H1 (cell line): Measurements from ENCODE around the gene PPP2R2D. TPM values are rescaled to one million over a fixed set of nuclear protein-coding genes. Genes with fewer than 3 reads are reported as not detected.

Experiments
- CTCF ChIA-PET: fragments of 300-600 bp; sonication (Branson Sonifier 250); formaldehyde crosslinking; loops from one replicate; lab custom pipeline; 2021; ENCODE audit not compliant: partially characterized antibody; lab: Charles Lee
- POLR2A ChIA-PET: fragments of 300-600 bp; sonication (Branson Sonifier 250); formaldehyde crosslinking; loops from one replicate; lab custom pipeline; 2021; ENCODE audit warnings: inconsistent platforms; ENCODE audit not compliant: partially characterized antibody; lab: Charles Lee
- DNase-seq, 2 experiments: peaks; one replicate each; pipeline versions ENCODE4 v3.0.0 to v3.0.0-alpha.2; 2010 to 2022; ENCODE audit warnings: low spot score in 2 of 2, low read depth in 1 of 2, mixed read lengths in 1 of 2
- FAIRE-seq: peaks from 2 replicates; lab custom pipeline; 2011; peaks lifted over from hg19 to GRCh38; lab: Jason Lieb, UNC
- H2AFZ ChIP-seq: 2 replicates; pipeline ENCODE4 v1.8.1; 2012; ENCODE audit warnings: low read length, inconsistent platforms
- H2AK5ac ChIP-seq: 2 replicates; pipeline ENCODE4 v1.6.1; 2013; ENCODE audit warnings: low read depth, low read length
- H2BK120ac ChIP-seq: replicated peaks from 2 replicates; pipeline ENCODE3; 2013; ENCODE audit warnings: low read depth, low read length, inconsistent platforms
- H2BK12ac ChIP-seq: 2 replicates; pipeline ENCODE4 v1.6.1; 2013; ENCODE audit warnings: low read depth, low read length
- H2BK15ac ChIP-seq: 2 replicates; pipeline ENCODE4 v1.6.1; 2013; ENCODE audit warnings: low read length
- H2BK20ac ChIP-seq: 2 replicates; pipeline ENCODE4 v1.6.1; 2013; ENCODE audit warnings: low read length
- H2BK5ac ChIP-seq: 2 replicates; pipeline ENCODE4 v1.6.1; 2013; ENCODE audit warnings: low read depth, low read length
- H3K14ac ChIP-seq: 2 replicates; pipeline ENCODE4 v1.6.1; 2013; ENCODE audit warnings: inconsistent platforms; ENCODE audit not compliant: insufficient read length
- H3K18ac ChIP-seq: 2 replicates; pipeline ENCODE4 v1.6.1; 2013; ENCODE audit warnings: low read length; ENCODE audit errors: extremely low read depth
- H3K23ac ChIP-seq: 2 replicates; pipeline ENCODE4 v1.6.1; 2013; ENCODE audit warnings: inconsistent platforms; ENCODE audit not compliant: insufficient read length
- H3K23me2 ChIP-seq: 2 replicates; pipeline ENCODE4 v1.6.1; 2013; ENCODE audit warnings: low read depth, low read length
- H3K27ac ChIP-seq: 2 replicates; pipeline ENCODE4 v1.6.1; 2011; ENCODE audit warnings: low read depth, low read length, inconsistent platforms
- H3K27me3 ChIP-seq, 4 experiments: replicated peaks in 1 of 4; 1 replicate in 1 of 4; 2 replicates in 3 of 4; pipeline versions ENCODE4 v1.6.1 to v1.8.1; 2011 to 2013; ENCODE audit warnings: low read length in 3 of 4, mild to moderate bottlenecking in 3 of 4, inconsistent platforms in 2 of 4, mixed read lengths in 2 of 4, moderate library complexity in 1 of 4; ENCODE audit not compliant: control insufficient read depth in 3 of 4, insufficient read depth in 3 of 4; ENCODE audit errors: extremely low read depth in 1 of 4
- H3K36me3 ChIP-seq, 4 experiments: 2 replicates each; pipeline versions ENCODE4 v1.6.1 to v1.8.1; 2011 to 2013; ENCODE audit warnings: mild to moderate bottlenecking in 4 of 4, low read length in 3 of 4, moderate library complexity in 2 of 4, control low read depth in 1 of 4, inconsistent platforms in 1 of 4; ENCODE audit not compliant: insufficient read depth in 4 of 4, control insufficient read depth in 2 of 4
- H3K4ac ChIP-seq: replicated peaks from 2 replicates; pipeline ENCODE3; 2013; ENCODE audit warnings: low read length, low read depth, mixed read lengths, inconsistent platforms; ENCODE audit not compliant: insufficient read length
- H3K4me1 ChIP-seq, 4 experiments: replicated peaks in 1 of 4; 1 replicate in 1 of 4; 2 replicates in 3 of 4; pipeline versions ENCODE4 v1.6.1 to v1.8.1; 2011 to 2013; ENCODE audit warnings: low read length in 3 of 4, inconsistent platforms in 2 of 4, mixed read lengths in 1 of 4; ENCODE audit not compliant: insufficient read depth in 4 of 4, control insufficient read depth in 3 of 4
- H3K4me2 ChIP-seq, 2 experiments: 2 replicates each; pipeline versions ENCODE4 v1.6.1 to v1.8.1; 2011 to 2013; ENCODE audit warnings: low read depth in 2 of 2, low read length in 2 of 2, control low read depth in 1 of 2, inconsistent platforms in 1 of 2, mild to moderate bottlenecking in 1 of 2; ENCODE audit not compliant: insufficient read depth in 1 of 2
- H3K4me3 ChIP-seq, 4 experiments: fragments of 200-600, 300-600 bp in 1 of 4; sonication (generic), shearing (Covaris generic), sonication (Bioruptor Twin) in 1 of 4; 2 replicates each; pipeline versions ENCODE4 v1.5.1 to v1.8.1; 2011 to 2016; ENCODE audit warnings: low read length in 4 of 4, low read depth in 3 of 4, control low read depth in 2 of 4, inconsistent platforms in 2 of 4, mild to moderate bottlenecking in 2 of 4, mixed read lengths in 1 of 4, moderate library complexity in 1 of 4; ENCODE audit not compliant: insufficient read depth in 2 of 4; ENCODE audit errors: extremely low read depth in 1 of 4
- H3K56ac ChIP-seq: replicated peaks from 2 replicates; pipeline ENCODE3; 2013; ENCODE audit warnings: low read depth, mild to moderate bottlenecking, mixed read lengths, low read length, inconsistent platforms; ENCODE audit not compliant: insufficient read length
- H3K79me1 ChIP-seq: 2 replicates; pipeline ENCODE4 v1.6.1; 2013; ENCODE audit warnings: low read depth, low read length, control low read depth
- H3K79me2 ChIP-seq, 2 experiments: 2 replicates each; pipeline versions ENCODE4 v1.6.1 to v1.8.1; 2012 to 2013; ENCODE audit warnings: low read length in 2 of 2, mild to moderate bottlenecking in 2 of 2, inconsistent platforms in 1 of 2; ENCODE audit not compliant: insufficient read depth in 2 of 2, control insufficient read depth in 1 of 2
- H3K9ac ChIP-seq, 4 experiments: replicated peaks in 1 of 4; 1 replicate in 1 of 4; 2 replicates in 3 of 4; pipeline versions ENCODE4 v1.6.1 to v1.8.1; 2011 to 2013; ENCODE audit warnings: low read depth in 3 of 4, low read length in 3 of 4, control low read depth in 2 of 4, mild to moderate bottlenecking in 2 of 4, moderate library complexity in 2 of 4, inconsistent platforms in 1 of 4; ENCODE audit errors: extremely low read depth in 1 of 4
- H3K9me3 ChIP-seq, 2 experiments: 2 replicates each; pipeline versions ENCODE4 v1.6.1 to v1.8.1; 2012 to 2013; ENCODE audit warnings: mild to moderate bottlenecking in 2 of 2, moderate library complexity in 2 of 2, control low read depth in 1 of 2, inconsistent platforms in 1 of 2, low read depth in 1 of 2, low read length in 1 of 2, mixed read lengths in 1 of 2; ENCODE audit not compliant: insufficient read depth in 2 of 2
- H4K20me1 ChIP-seq, 2 experiments: replicated peaks in 1 of 2; 2 replicates each; pipeline versions ENCODE3 to v1.8.1; 2011 to 2013; ENCODE audit warnings: inconsistent platforms in 2 of 2, low read length in 2 of 2, mild to moderate bottlenecking in 1 of 2; ENCODE audit not compliant: insufficient read depth in 2 of 2, control insufficient read depth in 1 of 2
- H4K5ac ChIP-seq: 2 replicates; pipeline ENCODE4 v1.6.1; 2013; ENCODE audit warnings: low read length, low read depth, mixed read lengths, inconsistent platforms; ENCODE audit not compliant: insufficient read length
- H4K8ac ChIP-seq: 2 replicates; pipeline ENCODE4 v1.8.0; 2013; ENCODE audit warnings: mild to moderate bottlenecking, moderate library complexity, low read length, inconsistent platforms; ENCODE audit not compliant: insufficient read depth; ENCODE audit errors: extremely low read depth
- H4K91ac ChIP-seq: replicated peaks from 2 replicates; pipeline ENCODE3; 2013; ENCODE audit warnings: low read length, mixed read lengths, inconsistent platforms; ENCODE audit not compliant: insufficient read length
- EP300 ChIP-seq, 2 experiments: IDR thresholded peaks; 1 replicate in 1 of 2; 2 replicates in 1 of 2; pipeline ENCODE4 v1.6.1; 2011 to 2012; ENCODE audit warnings: low read depth in 2 of 2, low read length in 2 of 2, mild to moderate bottlenecking in 2 of 2, borderline replicate concordance in 1 of 2, inconsistent platforms in 1 of 2, moderate library complexity in 1 of 2
- HDAC2 ChIP-seq, 2 experiments: fragments of 300-600 bp in 1 of 2; sonication (generic) in 1 of 2; IDR thresholded peaks; 2 replicates each; pipeline ENCODE4 v1.6.1; 2011 to 2012; ENCODE audit warnings: low read depth in 2 of 2, low read length in 2 of 2, mild to moderate bottlenecking in 2 of 2, moderate library complexity in 2 of 2, borderline replicate concordance in 1 of 2, inconsistent platforms in 1 of 2
- KDM1A ChIP-seq: fragments of 200-600, 300-600 bp; sonication (generic); IDR thresholded peaks from 2 replicates; pipeline ENCODE4 v1.7.1; 2016; ENCODE audit warnings: mild to moderate bottlenecking, low read length, borderline replicate concordance
- MAFK ChIP-seq: IDR thresholded peaks from 2 replicates; pipeline ENCODE4 v1.6.1; 2012; ENCODE audit warnings: low read depth, mild to moderate bottlenecking, improper control_type of control experiment, low read length
- POLR2AphosphoS5 ChIP-seq: IDR thresholded peaks from 2 replicates; pipeline ENCODE4 v1.6.1; 2011; ENCODE audit warnings: low read depth, low read length
- SP4 ChIP-seq: IDR thresholded peaks from 2 replicates; pipeline ENCODE4 v1.6.1; 2012; ENCODE audit warnings: low read length, inconsistent platforms
- TAF7 ChIP-seq: optimal IDR thresholded peaks from 2 replicates; pipeline ENCODE3; 2011; ENCODE audit warnings: low read depth, mild to moderate bottlenecking, inconsistent platforms, low read length, moderate library complexity, borderline replicate concordance
- TEAD4 ChIP-seq: IDR thresholded peaks from 2 replicates; pipeline ENCODE4 v1.6.1; 2012; ENCODE audit warnings: low read depth, low read length, inconsistent platforms, mixed read lengths
- YY1 ChIP-seq: IDR thresholded peaks from 2 replicates; pipeline ENCODE4 v1.6.1; 2011; ENCODE audit warnings: low read depth, mild to moderate bottlenecking, low read length
- WGBS, 2 experiments: shearing (Covaris generic) in 1 of 2; methylation state at CpG; one replicate each; pipeline versions ENCODE4 v1.1.6 to v1.1.7; 2013 to 2015; ENCODE audit warnings: low lambda C conversion rate in 2 of 2, mixed read lengths in 2 of 2, inconsistent platforms in 1 of 2, low coverage in 1 of 2, missing lambda C conversion rate in 1 of 2; ENCODE audit not compliant: insufficient replicate concordance in 2 of 2, insufficient coverage in 1 of 2, insufficient read length in 1 of 2; ENCODE audit errors: extremely low coverage in 1 of 2, missing lambda C conversion rate in 1 of 2; 5-methylcytosine and 5-hydroxymethylcytosine counted together
- polyA plus RNA-seq, 7 experiments: library from polyadenylated mRNA; depleted of rRNA in 3 of 7; stranded (reverse) in 5 of 7; unstranded in 2 of 7; fragments of >200 nt in 5 of 7; fragments of 200-250 nt in 2 of 7; gene quantifications; 1 replicate in 5 of 7; 2 replicates in 1 of 7; 4 replicates in 1 of 7; pipeline versions ENCODE4 v1.2.1 to v1.2.3, GENCODE V29; 2011 to 2013; ENCODE audit warnings: missing spikeins in 2 of 7, mixed read lengths in 2 of 7
- total RNA-seq: library from RNA; stranded (reverse); fragmentation: NEBNext Ultra II Directional; extraction: Animal tissue kit (Norgen Biotek cat#: 25700); gene quantifications from 2 replicates; pipeline ENCODE4 v1.2.1, GENCODE V29; 2021
- TF ChIP-seq, protein P1 (sequence below): IDR thresholded peaks from 2 replicates; pipeline ENCODE4 v1.6.1; 2012; ENCODE audit warnings: inconsistent platforms

The PPP2R2D gene
- total and polyA plus RNA-seq, 2 of the 8 experiments (the other 6 are each of a cell fraction or from before 2014, with no cell fraction given): 25.4 to 32.8 TPM

- WGBS, 2 experiments: 84% methylated on average over 3 of the region's 3 CpGs; no CpG with 5 or more reads in 1 of the 2 experiments
- H4K91ac ChIP-seq: no peak overlapping the region
- no peaks in the 10 kb centered on the region for H3K27me3 ChIP-seq
- no peak overlapping the region for H3K23ac ChIP-seq
- no peak overlapping the region for H3K14ac ChIP-seq
- H3K79me1 ChIP-seq: peaks cover 31% of the 10 kb centered on the region
- H3K4me3 ChIP-seq: no peak overlapping the region
- no peak overlapping the region for H3K4me2 ChIP-seq
- TF ChIP-seq YY1 (no peak), HDAC2 (IDR thresholded peaks at IDR 0.05; ENCODE audit: borderline replicate concordance in 1 of 2, low read depth in 2 of 2, low read length in 2 of 2) (peak in 1 of 2 experiments; percentile 51; a peak in 1 of 4 replicates), TAF7 (no peak), EP300 (IDR thresholded peaks at IDR 0.05; ENCODE audit: borderline replicate concordance in 1 of 2, low read depth in 2 of 2, low read length in 2 of 2) (no peak), KDM1A (peak; percentile 79; the same call in 1 of the 2 replicates), SP4 (no peak), POLR2AphosphoS5 (no peak), MAFK (no peak), TEAD4 (no peak)
- TF ChIP-seq, protein P1, sequence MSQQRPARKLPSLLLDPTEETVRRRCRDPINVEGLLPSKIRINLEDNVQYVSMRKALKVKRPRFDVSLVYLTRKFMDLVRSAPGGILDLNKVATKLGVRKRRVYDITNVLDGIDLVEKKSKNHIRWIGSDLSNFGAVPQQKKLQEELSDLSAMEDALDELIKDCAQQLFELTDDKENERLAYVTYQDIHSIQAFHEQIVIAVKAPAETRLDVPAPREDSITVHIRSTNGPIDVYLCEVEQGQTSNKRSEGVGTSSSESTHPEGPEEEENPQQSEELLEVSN: no peak
- no peak overlapping the region for H3K4ac ChIP-seq
- CTCF ChIA-PET: interaction anchor here (0.6 to 1.0 kb wide), 2 partner anchors 23 to 981 kb away, joined by 3 read pairs; no protein-coding TSS in a partner anchor
- peaks cover 6 to 91% of the 10 kb centered on the region in 2 experiments for H3K79me2 ChIP-seq
- no peak overlapping the region for H2BK15ac ChIP-seq
- H4K8ac ChIP-seq: no peak overlapping the region
- no peak for DNase-seq
- no peaks in the 10 kb centered on the region for H3K4me1 ChIP-seq
- FAIRE-seq: no peak
- H3K36me3 ChIP-seq: peaks cover 0 to 4% (median 1%) of the 10 kb centered on the region in 4 experiments; a peak in 4 of 8 replicates
- H2BK5ac ChIP-seq: no peak overlapping the region
- no peak overlapping the region for H2BK12ac ChIP-seq
- peaks cover 20 to 42% of the 10 kb centered on the region in 2 experiments for H4K20me1 ChIP-seq
- POLR2A ChIA-PET: interaction anchor here (1.1 kb wide), 2 partner anchors 12 to 13 kb away, joined by 3 to 4 read pairs; partner anchors contain the start of gene PPP2R2D
- no peak overlapping the region for H3K18ac ChIP-seq
- peaks cover 3% of the 10 kb centered on the region; the same call in 1 of the 2 replicates for H3K23me2 ChIP-seq
- H4K5ac ChIP-seq: no peak overlapping the region
- H2BK120ac ChIP-seq: no peak overlapping the region
- no peak overlapping the region for H2AFZ ChIP-seq
- H2AK5ac ChIP-seq: no peak overlapping the region
- H3K9ac ChIP-seq: no peak overlapping the region
- H3K27ac ChIP-seq: no peak overlapping the region
- no peaks in the 10 kb centered on the region for H3K9me3 ChIP-seq
- H3K56ac ChIP-seq: no peak overlapping the region
- no peak overlapping the region for H2BK20ac ChIP-seq
Measured at GRCh38 chr10:131912620-131913019, 11.8 kb downstream of the PPP2R2D start.
